SKM-1 treated with dmso at 0.1 percent for 144 hours (cell line): ENCODE results near the gene KDM5B.
"Not testable (repeated sequence)": the region's sequence is repeated elsewhere in the genome, so short reads cannot be mapped to it uniquely, and the experiment has no call there.

ENCODE experiments used
- DNase-seq: peaks from one replicate; lab custom pipeline; 2025; ENCODE audit not compliant: unreplicated experiment; lab: John Stamatoyannopoulos, UW

KDM5B gene

GRCh38 chr1:202716654-202717053 lies 91.6 kb downstream of the KDM5B start:
- no peak for DNase-seq

GRCh38 chr1:202714202-202714601 lies 94.0 kb downstream of the KDM5B start:
- DNase-seq = not testable (repeated sequence)

GRCh38 chr1:202713110-202713509 lies 95.1 kb downstream of the KDM5B start:
- no peak for DNase-seq

- no peak for DNase-seq
Observed at GRCh38 chr1:202711949-202712635, 96.1 kb downstream of the KDM5B start.

- no peak for DNase-seq
Observed at GRCh38 chr1:202710070-202711045, 97.9 kb downstream of the KDM5B start, which contains the start of gene SYT2. Gene SYT2 (minus strand): TSS chr1:202710454. CDS start chr1:202605772, 104,682 bp downstream.

- DNase-seq = no peak
Observed at GRCh38 chr1:202709276-202710041, 98.8 kb downstream of the KDM5B start.

- no peak for DNase-seq
Observed at GRCh38 chr1:202708456-202709275, 99.6 kb downstream of the KDM5B start.

- no peak for DNase-seq
Observed at GRCh38 chr1:202706851-202707250, 101.4 kb downstream of the KDM5B start.

- no peak for DNase-seq
Observed at GRCh38 chr1:202704601-202705000, 103.6 kb downstream of the KDM5B start.

- no peak for DNase-seq
Observed at GRCh38 chr1:202703191-202703590, 105.0 kb downstream of the KDM5B start.

- DNase-seq = no peak
Observed at GRCh38 chr1:202702088-202702487, 106.1 kb downstream of the KDM5B start.

- no peak for DNase-seq
Observed at GRCh38 chr1:202701200-202701599, 107.0 kb downstream of the KDM5B start.

- no peak for DNase-seq
Observed at GRCh38 chr1:202700061-202700460, 108.2 kb downstream of the KDM5B start.

- no peak for DNase-seq
Observed at GRCh38 chr1:202698276-202698675, 109.9 kb downstream of the KDM5B start.

GRCh38 chr1:202697038-202697437 lies 111.2 kb downstream of the KDM5B start:
- DNase-seq = no peak

- DNase-seq = no peak
Observed at GRCh38 chr1:202694314-202694713, 113.9 kb downstream of the KDM5B start.

GRCh38 chr1:202692959-202693555 lies 115.2 kb downstream of the KDM5B start:
- DNase-seq = no peak

GRCh38 chr1:202691816-202692215 lies 116.4 kb downstream of the KDM5B start:
- no peak for DNase-seq

GRCh38 chr1:202689493-202690342 lies 118.5 kb downstream of the KDM5B start:
- DNase-seq = no peak
